Activated CD4-positive, alpha-beta memory T cell treated with anti-CD3 and anti-CD28 coated beads, Interleukin-2, amount 10 ng/mL, durations not matched to agents 7 days and 5 days (primary cell): ENCODE data around the gene SSB. TPM values are rescaled to one million over a fixed set of nuclear protein-coding genes. Genes with fewer than 3 reads are reported as not detected.
"Not testable (repeated sequence)": the region's sequence is repeated elsewhere in the genome, so short reads cannot be mapped to it uniquely, and the experiment has no call there.

Experiments used
- CTCF ChIA-PET: fragments of 350-600 bp; sonication (Branson Sonifier 250); formaldehyde crosslinking; loops from one replicate; lab custom pipeline; 2021; ENCODE audit warnings: antibody characterized with exemption, inconsistent platforms; lab: Charles Lee
- POLR2A ChIA-PET: fragments of 350-600 bp; sonication (Branson Sonifier 250); formaldehyde crosslinking; loops from one replicate; lab custom pipeline; 2021; ENCODE audit warnings: antibody characterized with exemption; lab: Charles Lee
- DNase-seq: peaks from one replicate; pipeline ENCODE4 v3.0.0-alpha.2; 2020
- H3K27ac Mint-ChIP-seq: one replicate; pipeline ENCODE4 v1.8.0; 2021; ENCODE audit warnings: mild to moderate bottlenecking, mixed read lengths
- H3K27me3 Mint-ChIP-seq: one replicate; pipeline ENCODE4 v1.8.0; 2021; ENCODE audit warnings: mixed read lengths
- H3K36me3 Mint-ChIP-seq: one replicate; pipeline ENCODE4 v1.8.0; 2021; ENCODE audit warnings: low read depth, mixed read lengths
- H3K4me1 Mint-ChIP-seq: one replicate; pipeline ENCODE4 v1.8.0; 2021; ENCODE audit warnings: mixed read lengths
- H3K4me3 Mint-ChIP-seq: one replicate; pipeline ENCODE4 v1.8.0; 2021; ENCODE audit warnings: mild to moderate bottlenecking, mixed read lengths
- H3K9me3 Mint-ChIP-seq: one replicate; pipeline ENCODE4 v1.8.0; 2021; ENCODE audit warnings: mixed read lengths
- total RNA-seq, 2 experiments: library from RNA; stranded (reverse); gene quantifications; one replicate each; pipeline ENCODE4 v1.2.3, GENCODE V29; 2021

The SSB gene
- total RNA-seq, 2 experiments from 2014 or later, result 81.6 to 85.4 TPM

GRCh38 chr2:169848959-169849693 lies 50.5 kb downstream of the SSB start:
- H3K9me3 Mint-ChIP-seq, POLR2A ChIA-PET, DNase-seq, H3K4me3 Mint-ChIP-seq, H3K4me1 Mint-ChIP-seq, H3K27me3 Mint-ChIP-seq, H3K27ac Mint-ChIP-seq: not testable (repeated sequence)
- H3K36me3 Mint-ChIP-seq, result peaks cover 26% of the 10 kb centered on the region
- CTCF ChIA-PET, result interaction anchor here (0.6 kb wide), 1 partner anchor 270 kb away, joined by 3 read pairs; no protein-coding TSS in a partner anchor

GRCh38 chr2:169849710-169850109 lies 51.0 kb downstream of the SSB start:
- POLR2A ChIA-PET, result no interaction called here
- no peak for DNase-seq
- H3K36me3 Mint-ChIP-seq, result peaks cover 26% of the 10 kb centered on the region
- H3K27me3 Mint-ChIP-seq, result no peaks in the 10 kb centered on the region
- H3K4me1 Mint-ChIP-seq, result peaks cover 7% of the 10 kb centered on the region
- H3K9me3 Mint-ChIP-seq, result peaks cover 4% of the 10 kb centered on the region
- H3K4me3 Mint-ChIP-seq, result no peak overlapping the region
- H3K27ac Mint-ChIP-seq, result no peak overlapping the region
- CTCF ChIA-PET, result interaction anchor here (0.6 kb wide), 1 partner anchor 271 kb away, joined by 3 read pairs; no protein-coding TSS in a partner anchor

- Mint-ChIP-seq H3K9me3 (peaks cover 4% of the 10 kb centered on the region), H3K4me3 (no peak overlapping the region), H3K27ac (no peak overlapping the region), H3K4me1 (peaks cover 7% of the 10 kb centered on the region), H3K36me3 (peaks cover 28% of the 10 kb centered on the region), H3K27me3 (no peaks in the 10 kb centered on the region)
- CTCF ChIA-PET, result no interaction called here
- no peak for DNase-seq
- POLR2A ChIA-PET, result no interaction called here
These were observed 54.5 kb downstream of the SSB start for GRCh38 chr2:169853041-169853668.

- DNase-seq, CTCF ChIA-PET, H3K9me3 Mint-ChIP-seq, H3K4me3 Mint-ChIP-seq, H3K27ac Mint-ChIP-seq, H3K27me3 Mint-ChIP-seq, POLR2A ChIA-PET, H3K4me1 Mint-ChIP-seq: not testable (repeated sequence)
- peaks cover 21% of the 10 kb centered on the region for H3K36me3 Mint-ChIP-seq
These were observed 56.9 kb downstream of the SSB start for GRCh38 chr2:169855281-169856258.

- Mint-ChIP-seq H3K4me3 (no peak overlapping the region), H3K36me3 (peaks cover 12% of the 10 kb centered on the region), H3K9me3 (no peaks in the 10 kb centered on the region), H3K27ac (no peak overlapping the region), H3K27me3 (no peaks in the 10 kb centered on the region), H3K4me1 (no peaks in the 10 kb centered on the region)
- ChIA-PET CTCF (no interaction called here), POLR2A (no interaction called here)
- DNase-seq, result no peak
These were observed 60.8 kb downstream of the SSB start for GRCh38 chr2:169859423-169859822.

- DNase-seq, result no peak
- ChIA-PET POLR2A (no interaction called here), CTCF (interaction anchor here (0.6 kb wide), 1 partner anchor 81 kb away, joined by 4 read pairs; no protein-coding TSS in a partner anchor)
- peaks cover 12% of the 10 kb centered on the region for H3K36me3 Mint-ChIP-seq
- H3K4me1 Mint-ChIP-seq, result no peaks in the 10 kb centered on the region
- no peaks in the 10 kb centered on the region for H3K9me3 Mint-ChIP-seq
- no peak overlapping the region for H3K27ac Mint-ChIP-seq
- H3K27me3 Mint-ChIP-seq, result no peaks in the 10 kb centered on the region
- no peak overlapping the region for H3K4me3 Mint-ChIP-seq
These were observed 61.5 kb downstream of the SSB start for GRCh38 chr2:169860149-169860548.

Other genes starting within 250 kb of the SSB start
- 10 to 100 TPM; 35.4 to 36.2 TPM for gene FASTKD1, start 225.0 kb upstream of the SSB start, total RNA-seq
- 10 to 100 TPM; 48.8 to 49.6 TPM for gene PPIG, start 214.5 kb upstream of the SSB start, total RNA-seq
- gene CFAP210, start 104.5 kb upstream of the SSB start, total RNA-seq, result not detected
- gene PHOSPHO2, start 104.4 kb upstream of the SSB start, total RNA-seq, result 1 to 10 TPM; 2.8 to 3.4 TPM
- 1 to 10 TPM; 2.3 to 2.8 TPM for gene KLHL23, start 65.0 kb upstream of the SSB start, total RNA-seq
- 10 to 100 TPM; 63.4 to 63.6 TPM for gene METTL5, start 26.0 kb downstream of the SSB start, total RNA-seq
- 10 to 100 TPM; 19.7 to 19.8 TPM for gene UBR3, start 28.6 kb downstream of the SSB start, total RNA-seq